ENCODE data around the gene SEMA3C.
"Not testable (repeated sequence)": the region's sequence is repeated elsewhere in the genome, so short reads cannot be mapped to it uniquely, and the experiment has no call there.

SEMA3C gene

GRCh38 chr7:80926955-80927354 lies 8.1 kb upstream of the SEMA3C start:
- H3K18ac ChIP-seq (ENCODE audit: low read length); H3K4me1 ChIP-seq (ENCODE audit: control insufficient read depth in 2 of 2, insufficient read depth in 1 of 2, low read depth in 1 of 2, low read length in 2 of 2); H3K4me2 ChIP-seq (ENCODE audit: insufficient read depth, low read length, poor library complexity, severe bottlenecking); H3K27me3 ChIP-seq (ENCODE audit: control insufficient read depth in 3 of 3, insufficient read depth in 3 of 3, low read depth in 1 of 3, low read length in 3 of 3); H3K9ac ChIP-seq (ENCODE audit: low read depth, low read length, poor library complexity); H2BK15ac ChIP-seq (ENCODE audit: low read length); H3K9me3 ChIP-seq (replicated peaks in 1 of 2; ENCODE audit: control insufficient read depth in 2 of 2, insufficient read depth in 1 of 2, low read depth in 1 of 2, low read length in 2 of 2); H2BK12ac ChIP-seq (ENCODE audit: low read length); H3K79me1 ChIP-seq (ENCODE audit: low read depth, low read length); H3K4me3 ChIP-seq (ENCODE audit: low read length in 2 of 2); H3K23ac ChIP-seq (ENCODE audit: low read depth, low read length, poor library complexity); H4K8ac ChIP-seq (ENCODE audit: low read depth, low read length); H3K36me3 ChIP-seq (replicated peaks in 1 of 2; ENCODE audit: control insufficient read depth in 2 of 2, insufficient read depth in 2 of 2, low read length in 2 of 2); H3K14ac ChIP-seq (ENCODE audit: low read length); H2BK5ac ChIP-seq (ENCODE audit: low read length); H2AFZ ChIP-seq (ENCODE audit: low read length); H4K91ac ChIP-seq (ENCODE audit: low read depth, low read length, poor library complexity); H2BK120ac ChIP-seq (ENCODE audit: low read depth, low read length); H3K4ac ChIP-seq (ENCODE audit: low read length); DNase-seq (ENCODE audit: low spot score); H3K27ac ChIP-seq (replicated peaks; ENCODE audit: low read length); H2AK5ac ChIP-seq (ENCODE audit: low read depth, low read length): not testable (repeated sequence)
- WGBS, 2 donors (ENCODE audit: extremely low coverage in 2 of 2, insufficient read length in 2 of 2, insufficient replicate concordance in 1 of 2): no CpG with 5 or more reads among the region's 6 CpGs

- no peak overlapping the region for H4K8ac ChIP-seq (ENCODE audit: low read depth, low read length)
- H3K4me3 ChIP-seq (ENCODE audit: low read length in 2 of 2): no peak overlapping the region
- H3K9ac ChIP-seq (ENCODE audit: low read depth, low read length, poor library complexity): no peak overlapping the region
- H3K9me3 ChIP-seq (replicated peaks in 1 of 2; ENCODE audit: control insufficient read depth in 2 of 2, insufficient read depth in 1 of 2, low read depth in 1 of 2, low read length in 2 of 2): no peaks in the 10 kb centered on the region
- no peak overlapping the region for H3K18ac ChIP-seq (ENCODE audit: low read length)
- no peak overlapping the region for H3K4me2 ChIP-seq (ENCODE audit: insufficient read depth, low read length, poor library complexity, severe bottlenecking)
- H2AK5ac ChIP-seq (ENCODE audit: low read depth, low read length): no peak overlapping the region
- H3K79me1 ChIP-seq (ENCODE audit: low read depth, low read length): no peaks in the 10 kb centered on the region
- no peak overlapping the region for H2BK120ac ChIP-seq (ENCODE audit: low read depth, low read length)
- H4K91ac ChIP-seq (ENCODE audit: low read depth, low read length, poor library complexity): no peak overlapping the region
- no peak for DNase-seq (ENCODE audit: low spot score)
- no peak overlapping the region for H3K14ac ChIP-seq (ENCODE audit: low read length)
- WGBS, 2 donors (ENCODE audit: extremely low coverage in 2 of 2, insufficient read length in 2 of 2, insufficient replicate concordance in 1 of 2): no CpG with 5 or more reads among the region's 2 CpGs
- no peak overlapping the region for H2BK15ac ChIP-seq (ENCODE audit: low read length)
- H2BK5ac ChIP-seq (ENCODE audit: low read length): no peak overlapping the region
- no peak overlapping the region for H2AFZ ChIP-seq (ENCODE audit: low read length)
- H3K4ac ChIP-seq (ENCODE audit: low read length): no peak overlapping the region
- H3K4me1 ChIP-seq (ENCODE audit: control insufficient read depth in 2 of 2, insufficient read depth in 1 of 2, low read depth in 1 of 2, low read length in 2 of 2): no peaks in the 10 kb centered on the region
- no peak overlapping the region for H3K27ac ChIP-seq (replicated peaks; ENCODE audit: low read length)
- H3K23ac ChIP-seq (ENCODE audit: low read depth, low read length, poor library complexity): no peak overlapping the region
- H3K27me3 ChIP-seq (ENCODE audit: control insufficient read depth in 3 of 3, insufficient read depth in 3 of 3, low read depth in 1 of 3, low read length in 3 of 3): peaks cover 0 to 2% (median 0%) of the 10 kb centered on the region in 3 experiments
- H2BK12ac ChIP-seq (ENCODE audit: low read length): no peak overlapping the region
- no peaks in the 10 kb centered on the region for H3K36me3 ChIP-seq (replicated peaks in 1 of 2; ENCODE audit: control insufficient read depth in 2 of 2, insufficient read depth in 2 of 2, low read length in 2 of 2)
Measured at GRCh38 chr7:80924090-80924489, 5.2 kb upstream of the SEMA3C start.

- Histone ChIP-seq H3K4me1 (ENCODE audit: control insufficient read depth in 2 of 2, insufficient read depth in 1 of 2, low read depth in 1 of 2, low read length in 2 of 2) (peaks cover 0 to 2% of the 10 kb centered on the region in 2 donors), H3K27ac (replicated peaks; ENCODE audit: low read length) (no peak overlapping the region), H2BK5ac (ENCODE audit: low read length) (no peak overlapping the region), H3K4me3 (ENCODE audit: low read length in 2 of 2) (no peak overlapping the region), H3K23ac (ENCODE audit: low read depth, low read length, poor library complexity) (no peak overlapping the region), H4K8ac (ENCODE audit: low read depth, low read length) (no peak overlapping the region), H2AK5ac (ENCODE audit: low read depth, low read length) (no peak overlapping the region), H4K91ac (ENCODE audit: low read depth, low read length, poor library complexity) (no peak overlapping the region), H3K4me2 (ENCODE audit: insufficient read depth, low read length, poor library complexity, severe bottlenecking) (no peak overlapping the region), H3K14ac (ENCODE audit: low read length) (no peak overlapping the region), H3K18ac (ENCODE audit: low read length) (no peak overlapping the region), H3K79me1 (ENCODE audit: low read depth, low read length) (no peaks in the 10 kb centered on the region), H2AFZ (ENCODE audit: low read length) (no peak overlapping the region), H2BK15ac (ENCODE audit: low read length) (no peak overlapping the region), H3K36me3 (replicated peaks in 1 of 2; ENCODE audit: control insufficient read depth in 2 of 2, insufficient read depth in 2 of 2, low read length in 2 of 2) (no peaks in the 10 kb centered on the region), H3K9ac (ENCODE audit: low read depth, low read length, poor library complexity) (no peak overlapping the region), H2BK12ac (ENCODE audit: low read length) (no peak overlapping the region), H3K27me3 (ENCODE audit: control insufficient read depth in 3 of 3, insufficient read depth in 3 of 3, low read depth in 1 of 3, low read length in 3 of 3) (peaks cover 0 to 2% (median 0%) of the 10 kb centered on the region in 3 experiments), H2BK120ac (ENCODE audit: low read depth, low read length) (no peak overlapping the region), H3K9me3 (replicated peaks in 1 of 2; ENCODE audit: control insufficient read depth in 2 of 2, insufficient read depth in 1 of 2, low read depth in 1 of 2, low read length in 2 of 2) (no peaks in the 10 kb centered on the region), H3K4ac (ENCODE audit: low read length) (no peak overlapping the region)
- WGBS, 2 donors (ENCODE audit: extremely low coverage in 2 of 2, insufficient read length in 2 of 2, insufficient replicate concordance in 1 of 2): no CpG with 5 or more reads among the region's 4 CpGs
- no peak for DNase-seq (ENCODE audit: low spot score)
Measured at GRCh38 chr7:80923211-80923612, 4.4 kb upstream of the SEMA3C start.

GRCh38 chr7:80922253-80923049 lies 3.6 kb upstream of the SEMA3C start:
- Histone ChIP-seq H3K27me3 (ENCODE audit: control insufficient read depth in 3 of 3, insufficient read depth in 3 of 3, low read depth in 1 of 3, low read length in 3 of 3) (peaks cover 0 to 2% (median 0%) of the 10 kb centered on the region in 3 experiments), H3K4ac (ENCODE audit: low read length) (no peak overlapping the region), H4K8ac (ENCODE audit: low read depth, low read length) (no peak overlapping the region), H2BK5ac (ENCODE audit: low read length) (no peak overlapping the region), H3K27ac (replicated peaks; ENCODE audit: low read length) (no peak overlapping the region), H3K4me3 (ENCODE audit: low read length in 2 of 2) (no peak overlapping the region), H2AFZ (ENCODE audit: low read length) (no peak overlapping the region), H2BK120ac (ENCODE audit: low read depth, low read length) (no peak overlapping the region), H3K14ac (ENCODE audit: low read length) (no peak overlapping the region), H3K9ac (ENCODE audit: low read depth, low read length, poor library complexity) (no peak overlapping the region), H4K91ac (ENCODE audit: low read depth, low read length, poor library complexity) (no peak overlapping the region), H3K9me3 (replicated peaks in 1 of 2; ENCODE audit: control insufficient read depth in 2 of 2, insufficient read depth in 1 of 2, low read depth in 1 of 2, low read length in 2 of 2) (no peaks in the 10 kb centered on the region), H3K4me2 (ENCODE audit: insufficient read depth, low read length, poor library complexity, severe bottlenecking) (no peak overlapping the region), H3K4me1 (ENCODE audit: control insufficient read depth in 2 of 2, insufficient read depth in 1 of 2, low read depth in 1 of 2, low read length in 2 of 2) (peaks cover 0 to 2% of the 10 kb centered on the region in 2 donors), H2BK15ac (ENCODE audit: low read length) (no peak overlapping the region), H3K79me1 (ENCODE audit: low read depth, low read length) (no peaks in the 10 kb centered on the region), H2BK12ac (ENCODE audit: low read length) (no peak overlapping the region), H3K18ac (ENCODE audit: low read length) (no peak overlapping the region), H3K23ac (ENCODE audit: low read depth, low read length, poor library complexity) (no peak overlapping the region), H2AK5ac (ENCODE audit: low read depth, low read length) (no peak overlapping the region), H3K36me3 (replicated peaks in 1 of 2; ENCODE audit: control insufficient read depth in 2 of 2, insufficient read depth in 2 of 2, low read length in 2 of 2) (no peaks in the 10 kb centered on the region)
- DNase-seq (ENCODE audit: low spot score): no peak
- WGBS, 2 donors (ENCODE audit: extremely low coverage in 2 of 2, insufficient read length in 2 of 2, insufficient replicate concordance in 1 of 2): no CpG with 5 or more reads among the region's 5 CpGs
